ENCODE data around the gene TK2.

GRCh38 chr16:66507731-66508239, 42.1 kb downstream of the TK2 start:
- TF ChIP-seq CREB1 (IDR thresholded peaks at IDR 0.05; ENCODE audit: low read depth) = no peak
- no peak for TF ChIP-seq MAX (IDR thresholded peaks at IDR 0.05)
- TF ChIP-seq TEAD4 (IDR thresholded peaks at IDR 0.05) = no peak
- TF ChIP-seq CEBPB (IDR thresholded peaks at IDR 0.05) = no peak
- no peak for TF ChIP-seq YY1 (IDR thresholded peaks at IDR 0.05; ENCODE audit: low read depth)
- TF ChIP-seq ZBTB7A (IDR thresholded peaks at IDR 0.05; ENCODE audit: low read depth) = no peak
- no peak for TF ChIP-seq REST (IDR thresholded peaks at IDR 0.05; ENCODE audit: low read depth)
- TF ChIP-seq TCF12 (IDR thresholded peaks at IDR 0.05; ENCODE audit: low read depth) = no peak
- TF ChIP-seq RAD21 (IDR thresholded peaks at IDR 0.05; ENCODE audit: low read depth) = no peak
- no peak for TF ChIP-seq EP300 (IDR thresholded peaks at IDR 0.05; ENCODE audit: borderline replicate concordance)
- TF ChIP-seq FOXM1 (IDR thresholded peaks at IDR 0.05; ENCODE audit: borderline replicate concordance, low read depth) = no peak

All from Ishikawa (cell line).